ENCODE measurements around the gene MON1A.

The MON1A gene

GRCh38 chr3:49889296-49889695, 40.3 kb downstream of the MON1A start:
- DNase-seq (ENCODE audit: low read depth) = no peak

GRCh38 chr3:49886922-49887265, 42.7 kb downstream of the MON1A start:
- no peak for DNase-seq (ENCODE audit: low read depth)

- no peak for DNase-seq (ENCODE audit: low read depth)
Observed at GRCh38 chr3:49883998-49884397, 45.6 kb downstream of the MON1A start.

GRCh38 chr3:49882166-49882565, 47.4 kb downstream of the MON1A start:
- no peak for DNase-seq (ENCODE audit: low read depth)

GRCh38 chr3:49880581-49881315, 48.9 kb downstream of the MON1A start:
- no peak for DNase-seq (ENCODE audit: low read depth)

GRCh38 chr3:49879721-49880120, 49.9 kb downstream of the MON1A start:
- DNase-seq (ENCODE audit: low read depth) = no peak

- no peak for DNase-seq (ENCODE audit: low read depth)
Observed at GRCh38 chr3:49878686-49879085, 50.9 kb downstream of the MON1A start.

- no peak for DNase-seq (ENCODE audit: low read depth)
Observed at GRCh38 chr3:49877716-49878115, 51.9 kb downstream of the MON1A start.

- DNase-seq (ENCODE audit: low read depth) = no peak
Observed at GRCh38 chr3:49876567-49876966, 53.0 kb downstream of the MON1A start.

GRCh38 chr3:49873623-49874022, 56.0 kb downstream of the MON1A start:
- no peak for DNase-seq (ENCODE audit: low read depth)

GRCh38 chr3:49872801-49873281, 56.8 kb downstream of the MON1A start:
- DNase-seq (ENCODE audit: low read depth) = no peak

- no peak for DNase-seq (ENCODE audit: low read depth)
Observed at GRCh38 chr3:49871531-49872153, 58.0 kb downstream of the MON1A start.

GRCh38 chr3:49869525-49870126, 60.0 kb downstream of the MON1A start, which contains the start of gene CAMKV:
Gene CAMKV (minus strand): TSS chr3:49869906. CDS start chr3:49862388, 7,518 bp downstream.
- no peak for DNase-seq (ENCODE audit: low read depth)

- no peak for DNase-seq (ENCODE audit: low read depth)
Observed at GRCh38 chr3:49868862-49869466, 60.6 kb downstream of the MON1A start.

- DNase-seq (ENCODE audit: low read depth) = no peak
Observed at GRCh38 chr3:49867871-49868321, 61.7 kb downstream of the MON1A start.

- no peak for DNase-seq (ENCODE audit: low read depth)
Observed at GRCh38 chr3:49867400-49867799, 62.2 kb downstream of the MON1A start.

GRCh38 chr3:49865198-49865784, 64.3 kb downstream of the MON1A start:
- no peak for DNase-seq (ENCODE audit: low read depth)

GRCh38 chr3:49864505-49864904, 65.1 kb downstream of the MON1A start:
- DNase-seq (ENCODE audit: low read depth) = no peak

- no peak for DNase-seq (ENCODE audit: low read depth)
Observed at GRCh38 chr3:49859576-49860305, 69.9 kb downstream of the MON1A start.

All from stimulated activated CD8-positive, alpha-beta memory T cell treated with anti-CD3 and anti-CD28 coated beads, Interleukin-12 subunit alpha, Interleukin-12 subunit beta, amount 100 ng/mL, for 1 hour (primary cell).